Erythroblast (primary cell): Measurements from ENCODE around the gene ZNF366.

Source experiments
- DNase-seq, 2 experiments: peaks; one replicate each; lab custom pipeline; 2025; lab: John Stamatoyannopoulos, UW
- GATA1 ChIP-seq: IDR thresholded peaks from 2 replicates; pipeline ENCODE4 v1.6.1; 2011; ENCODE audit warnings: low read depth, mild to moderate bottlenecking, control low read depth, low read length, moderate library complexity
- POLR2A ChIP-seq: IDR thresholded peaks from 2 replicates; pipeline ENCODE4 v1.6.1; 2011; ENCODE audit warnings: mild to moderate bottlenecking, low read length

Gene ZNF366

GRCh38 chr5:72458407-72458806 lies 48.8 kb downstream of the ZNF366 start:
- no peak for DNase-seq

GRCh38 chr5:72457491-72457890 lies 49.7 kb downstream of the ZNF366 start:
- TF ChIP-seq GATA1, result no peak
- TF ChIP-seq POLR2A, result no peak
- DNase-seq, result no peak

More at GRCh38 chr5:72458407-72458806, 48.8 kb downstream of the ZNF366 start:
- TF ChIP-seq GATA1 (no peak), POLR2A (no peak)

GRCh38 chr5:72456391-72457074 lies 50.7 kb downstream of the ZNF366 start:
- TF ChIP-seq GATA1, result no peak
- no peak for TF ChIP-seq POLR2A

GRCh38 chr5:72455476-72455875 lies 51.7 kb downstream of the ZNF366 start:
- no peak for DNase-seq
- TF ChIP-seq GATA1, result no peak
- no peak for TF ChIP-seq POLR2A

More at GRCh38 chr5:72456391-72457074, 50.7 kb downstream of the ZNF366 start:
- no peak for DNase-seq

- no peak for TF ChIP-seq GATA1
- TF ChIP-seq POLR2A, result no peak
- DNase-seq, result no peak
Measured at GRCh38 chr5:72454996-72455395, 52.2 kb downstream of the ZNF366 start.

GRCh38 chr5:72453246-72453775 lies 53.9 kb downstream of the ZNF366 start:
- DNase-seq, result no peak
- TF ChIP-seq POLR2A, result no peak
- TF ChIP-seq GATA1, result no peak

GRCh38 chr5:72452515-72453245 lies 54.5 kb downstream of the ZNF366 start:
- DNase-seq, result no peak
- TF ChIP-seq GATA1, result no peak
- no peak for TF ChIP-seq POLR2A

- TF ChIP-seq POLR2A (no peak), GATA1 (no peak)
- DNase-seq, result no peak
Measured at GRCh38 chr5:72451741-72452505, 55.3 kb downstream of the ZNF366 start.

- DNase-seq, result no peak
- TF ChIP-seq GATA1 (no peak), POLR2A (no peak)
Measured at GRCh38 chr5:72448368-72448767, 58.8 kb downstream of the ZNF366 start.

- no peak for DNase-seq
- no peak for TF ChIP-seq GATA1
- no peak for TF ChIP-seq POLR2A
Measured at GRCh38 chr5:72447751-72448150, 59.5 kb downstream of the ZNF366 start.

- TF ChIP-seq POLR2A (no peak), GATA1 (no peak)
- no peak for DNase-seq
Measured at GRCh38 chr5:72445969-72446368, 61.2 kb downstream of the ZNF366 start.

- no peak for DNase-seq
- TF ChIP-seq GATA1 (no peak), POLR2A (no peak)
Measured at GRCh38 chr5:72443883-72444282, 63.3 kb downstream of the ZNF366 start.

GRCh38 chr5:72441862-72442540 lies 65.2 kb downstream of the ZNF366 start:
- TF ChIP-seq GATA1 (no peak), POLR2A (no peak)
- no peak for DNase-seq
